Measurements from ENCODE around the gene DUSP2.

DNA sequence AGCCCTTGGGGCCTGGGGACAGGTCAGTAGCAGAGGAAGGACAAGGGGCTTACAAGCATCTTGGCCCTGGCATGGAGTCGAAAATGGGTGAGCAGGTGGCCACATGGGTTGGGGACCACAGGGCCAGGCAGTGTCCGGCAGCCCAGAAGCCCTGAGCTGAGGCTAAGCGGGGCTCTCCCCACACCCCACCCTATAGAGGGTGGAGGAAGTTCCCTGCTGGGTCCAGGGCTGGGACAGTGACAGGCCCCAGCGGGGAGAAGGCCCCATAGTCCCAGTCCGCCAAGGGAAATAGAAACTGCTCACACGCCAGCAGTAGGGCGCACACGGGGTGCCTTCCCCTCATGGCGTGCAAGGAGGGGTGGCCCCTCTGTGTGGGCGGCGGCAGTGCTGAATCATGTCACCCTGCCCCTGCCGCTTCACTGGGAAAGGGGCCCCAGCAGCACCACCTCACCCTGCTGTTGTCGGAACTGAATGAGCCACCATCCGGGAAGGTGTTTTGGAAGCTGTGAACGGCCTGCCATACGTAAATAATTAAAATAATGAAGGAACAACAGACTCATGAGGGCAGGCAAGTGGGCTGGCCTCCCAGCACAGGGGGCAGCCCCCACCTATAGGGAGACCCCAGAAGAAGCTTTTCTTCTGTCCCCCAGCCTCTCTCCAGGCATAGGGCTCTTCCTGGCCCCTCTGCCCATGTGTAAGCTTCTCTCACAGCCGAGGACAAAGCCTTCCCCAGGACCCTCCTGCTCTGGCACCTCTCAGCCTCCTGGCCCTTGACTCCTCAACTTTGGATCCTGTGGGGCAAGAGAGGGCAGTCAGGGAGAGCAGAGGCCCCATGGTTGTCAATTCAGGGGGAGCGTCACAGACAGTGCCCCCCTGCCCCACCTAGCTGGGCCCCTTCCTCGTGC lies 12.7 kb upstream of the DUSP2 start:
- TF ChIP-seq, protein P1, sequence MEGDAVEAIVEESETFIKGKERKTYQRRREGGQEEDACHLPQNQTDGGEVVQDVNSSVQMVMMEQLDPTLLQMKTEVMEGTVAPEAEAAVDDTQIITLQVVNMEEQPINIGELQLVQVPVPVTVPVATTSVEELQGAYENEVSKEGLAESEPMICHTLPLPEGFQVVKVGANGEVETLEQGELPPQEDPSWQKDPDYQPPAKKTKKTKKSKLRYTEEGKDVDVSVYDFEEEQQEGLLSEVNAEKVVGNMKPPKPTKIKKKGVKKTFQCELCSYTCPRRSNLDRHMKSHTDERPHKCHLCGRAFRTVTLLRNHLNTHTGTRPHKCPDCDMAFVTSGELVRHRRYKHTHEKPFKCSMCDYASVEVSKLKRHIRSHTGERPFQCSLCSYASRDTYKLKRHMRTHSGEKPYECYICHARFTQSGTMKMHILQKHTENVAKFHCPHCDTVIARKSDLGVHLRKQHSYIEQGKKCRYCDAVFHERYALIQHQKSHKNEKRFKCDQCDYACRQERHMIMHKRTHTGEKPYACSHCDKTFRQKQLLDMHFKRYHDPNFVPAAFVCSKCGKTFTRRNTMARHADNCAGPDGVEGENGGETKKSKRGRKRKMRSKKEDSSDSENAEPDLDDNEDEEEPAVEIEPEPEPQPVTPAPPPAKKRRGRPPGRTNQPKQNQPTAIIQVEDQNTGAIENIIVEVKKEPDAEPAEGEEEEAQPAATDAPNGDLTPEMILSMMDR (IDR thresholded peaks at IDR 0.05): no peak
- TF ChIP-seq POLR2A (IDR thresholded peaks at IDR 0.05) (no peak), EP300 (IDR thresholded peaks at IDR 0.05) (no peak)
